C4-2B (cell line): ENCODE data around the gene KISS1R.

ENCODE experiments used
- ZFX ChIP-seq: fragments of 450-650 bp; IDR thresholded peaks from 2 replicates; pipeline ENCODE4 v1.6.1; 2017
- TF ChIP-seq, protein P1 (sequence below): fragments of 450-650 bp; conservative IDR thresholded peaks from 2 replicates; pipeline ENCODE4 v1.5.1; 2017; ENCODE audit warnings: mild to moderate bottlenecking

- TF ChIP-seq, protein P1, sequence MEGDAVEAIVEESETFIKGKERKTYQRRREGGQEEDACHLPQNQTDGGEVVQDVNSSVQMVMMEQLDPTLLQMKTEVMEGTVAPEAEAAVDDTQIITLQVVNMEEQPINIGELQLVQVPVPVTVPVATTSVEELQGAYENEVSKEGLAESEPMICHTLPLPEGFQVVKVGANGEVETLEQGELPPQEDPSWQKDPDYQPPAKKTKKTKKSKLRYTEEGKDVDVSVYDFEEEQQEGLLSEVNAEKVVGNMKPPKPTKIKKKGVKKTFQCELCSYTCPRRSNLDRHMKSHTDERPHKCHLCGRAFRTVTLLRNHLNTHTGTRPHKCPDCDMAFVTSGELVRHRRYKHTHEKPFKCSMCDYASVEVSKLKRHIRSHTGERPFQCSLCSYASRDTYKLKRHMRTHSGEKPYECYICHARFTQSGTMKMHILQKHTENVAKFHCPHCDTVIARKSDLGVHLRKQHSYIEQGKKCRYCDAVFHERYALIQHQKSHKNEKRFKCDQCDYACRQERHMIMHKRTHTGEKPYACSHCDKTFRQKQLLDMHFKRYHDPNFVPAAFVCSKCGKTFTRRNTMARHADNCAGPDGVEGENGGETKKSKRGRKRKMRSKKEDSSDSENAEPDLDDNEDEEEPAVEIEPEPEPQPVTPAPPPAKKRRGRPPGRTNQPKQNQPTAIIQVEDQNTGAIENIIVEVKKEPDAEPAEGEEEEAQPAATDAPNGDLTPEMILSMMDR: no peak
- TF ChIP-seq ZFX: no peak
Measured at GRCh38 chr19:924553-925086, 7.5 kb downstream of the KISS1R start.
